ENCODE results near the gene NPM3. TPM values are rescaled to one million over a fixed set of nuclear protein-coding genes. Genes with fewer than 3 reads are reported as not detected.

Gene NPM3
- total and polyA plus RNA-seq, 12 donors: 14.7 to 51.5 (median 31.0) TPM

DNA sequence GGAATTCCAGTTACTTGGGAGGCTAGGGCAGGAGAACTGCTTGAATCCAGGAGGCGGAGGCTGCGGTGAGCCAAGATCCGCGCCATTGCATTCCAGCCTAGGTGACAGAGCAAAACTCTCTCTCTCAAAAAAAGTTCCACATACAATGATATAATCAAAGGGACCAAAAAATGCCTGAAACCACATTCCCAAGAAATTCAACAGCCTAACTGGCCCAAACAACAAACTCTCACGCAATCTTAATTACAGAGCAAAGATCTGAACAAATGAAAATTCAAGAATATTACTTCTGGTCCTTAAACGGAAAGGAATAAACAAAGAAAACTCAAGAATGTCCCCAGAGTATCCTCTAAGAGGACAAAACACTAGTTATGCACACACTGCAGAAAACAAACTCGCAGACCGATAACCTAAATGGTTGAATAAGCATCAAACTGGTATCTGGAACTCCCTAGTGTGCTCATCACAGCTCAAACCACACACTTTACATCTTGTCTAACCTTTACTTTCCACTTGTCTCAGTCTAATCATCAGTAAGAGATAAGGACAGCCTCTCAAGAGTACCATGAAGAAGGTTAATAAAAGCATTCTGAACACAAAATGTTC, 31.3 kb upstream of the NPM3 start:
- Histone ChIP-seq H3K27ac (peak overlapping the region in 2 of 5 donors; percentile 8 to 9), H3K4me1 (replicated peaks in 1 of 2) (peaks cover 25 to 71% of the 10 kb centered on the region in 2 donors), H3K9me3 (replicated peaks in 1 of 3) (no peaks in the 10 kb centered on the region), H3K36me3 (replicated peaks in 1 of 2) (peaks cover 0 to 21% of the 10 kb centered on the region in 2 donors), H3K4me3 (peak overlapping the region in 1 of 4 donors; percentile 92), H3K27me3 (no peaks in the 10 kb centered on the region)
- no peak for TF ChIP-seq POLR2A (IDR thresholded peaks at IDR 0.05)
- TF ChIP-seq, protein P1, sequence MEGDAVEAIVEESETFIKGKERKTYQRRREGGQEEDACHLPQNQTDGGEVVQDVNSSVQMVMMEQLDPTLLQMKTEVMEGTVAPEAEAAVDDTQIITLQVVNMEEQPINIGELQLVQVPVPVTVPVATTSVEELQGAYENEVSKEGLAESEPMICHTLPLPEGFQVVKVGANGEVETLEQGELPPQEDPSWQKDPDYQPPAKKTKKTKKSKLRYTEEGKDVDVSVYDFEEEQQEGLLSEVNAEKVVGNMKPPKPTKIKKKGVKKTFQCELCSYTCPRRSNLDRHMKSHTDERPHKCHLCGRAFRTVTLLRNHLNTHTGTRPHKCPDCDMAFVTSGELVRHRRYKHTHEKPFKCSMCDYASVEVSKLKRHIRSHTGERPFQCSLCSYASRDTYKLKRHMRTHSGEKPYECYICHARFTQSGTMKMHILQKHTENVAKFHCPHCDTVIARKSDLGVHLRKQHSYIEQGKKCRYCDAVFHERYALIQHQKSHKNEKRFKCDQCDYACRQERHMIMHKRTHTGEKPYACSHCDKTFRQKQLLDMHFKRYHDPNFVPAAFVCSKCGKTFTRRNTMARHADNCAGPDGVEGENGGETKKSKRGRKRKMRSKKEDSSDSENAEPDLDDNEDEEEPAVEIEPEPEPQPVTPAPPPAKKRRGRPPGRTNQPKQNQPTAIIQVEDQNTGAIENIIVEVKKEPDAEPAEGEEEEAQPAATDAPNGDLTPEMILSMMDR (IDR thresholded peaks at IDR 0.05): no peak
- peak in 1 of 7 donors; percentile 46 for DNase-seq
- intact Hi-C loops (cut with DNase I): loop anchor here in 1 of 2 donors (10.0 kb wide), 1 partner anchor 880 kb away; no protein-coding TSS in a partner anchor
- 71 to 77% (median 75%) methylated on average over 8 of the region's 8 CpGs for WGBS, 4 donors

DNA sequence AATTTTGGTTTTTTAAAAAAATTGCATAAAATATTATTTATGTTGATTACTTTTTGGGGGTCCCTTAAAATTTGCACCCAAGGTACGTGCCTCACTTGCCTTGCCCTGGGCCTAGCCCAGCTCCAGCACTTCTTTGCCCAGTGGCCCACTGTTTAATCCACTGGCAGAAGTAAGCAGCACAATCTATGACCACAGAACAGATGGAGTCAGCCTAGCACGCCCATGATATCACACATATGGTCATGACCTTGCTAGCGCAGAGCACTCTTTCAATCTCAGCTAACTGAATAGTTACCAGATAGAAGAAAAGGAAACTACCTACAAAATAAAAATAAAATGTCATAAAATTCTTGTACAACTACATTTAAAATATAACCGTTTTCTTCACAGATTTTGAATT, 29.4 kb upstream of the NPM3 start:
- no peaks in the 10 kb centered on the region for H3K9me3 ChIP-seq (replicated peaks in 1 of 3)
- intact Hi-C loops (cut with DNase I): loop anchor here in 1 of 2 donors (10.0 kb wide), 1 partner anchor 878 kb away; no protein-coding TSS in a partner anchor
- no peak for TF ChIP-seq POLR2A (IDR thresholded peaks at IDR 0.05)
- TF ChIP-seq, protein P1 (IDR thresholded peaks at IDR 0.05): no peak

DNA sequence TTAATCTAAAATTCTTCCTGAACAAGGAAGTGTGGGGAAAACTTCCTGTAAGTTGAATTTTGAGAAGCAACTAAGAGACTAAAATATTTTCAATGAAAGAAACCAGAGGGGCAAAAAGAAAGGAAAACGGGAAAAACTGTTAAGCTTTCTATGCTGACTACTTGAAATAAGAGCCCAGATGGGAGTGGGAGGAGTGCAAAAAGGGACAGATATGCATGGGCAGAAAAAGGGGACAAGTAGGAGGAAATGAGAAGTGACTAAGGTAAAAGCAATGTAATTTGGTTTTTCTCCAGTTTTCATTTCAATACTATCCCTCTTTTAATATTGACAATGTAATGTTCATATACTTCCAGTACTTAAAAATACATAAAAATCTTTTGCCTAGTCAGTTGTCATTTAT, 23.9 kb upstream of the NPM3 start:
- no peak for DNase-seq
- WGBS, 4 donors: 69 to 86% (median 77%) methylated on average over 1 of the region's 1 CpG
- H3K27me3 ChIP-seq: no peaks in the 10 kb centered on the region
- H3K9me3 ChIP-seq (replicated peaks in 1 of 3): no peaks in the 10 kb centered on the region
- intact Hi-C loops (cut with DNase I): no loop called here
- peaks cover 0 to 32% of the 10 kb centered on the region in 2 donors for H3K4me1 ChIP-seq (replicated peaks in 1 of 2)
- peaks cover 0 to 87% of the 10 kb centered on the region in 2 donors for H3K36me3 ChIP-seq (replicated peaks in 1 of 2)
- TF ChIP-seq POLR2A (IDR thresholded peaks at IDR 0.05): no peak
- TF ChIP-seq, protein P1 (IDR thresholded peaks at IDR 0.05): no peak
- H3K4me3 ChIP-seq: no peak overlapping the region
- no peak overlapping the region for H3K27ac ChIP-seq

More for the DNA sequence above, 29.4 kb upstream of the NPM3 start:
- peak overlapping the region in 2 of 5 donors; percentile 5 to 8 for H3K27ac ChIP-seq
- H3K27me3 ChIP-seq: no peaks in the 10 kb centered on the region
- DNase-seq: peak in 1 of 7 donors; percentile 51
- WGBS, 4 donors: 57 to 70% (median 67%) methylated on average over 4 of the region's 4 CpGs
- peaks cover 0 to 41% of the 10 kb centered on the region in 2 donors for H3K36me3 ChIP-seq (replicated peaks in 1 of 2)
- peaks cover 19 to 64% of the 10 kb centered on the region in 2 donors for H3K4me1 ChIP-seq (replicated peaks in 1 of 2)
- no peak overlapping the region for H3K4me3 ChIP-seq

DNA sequence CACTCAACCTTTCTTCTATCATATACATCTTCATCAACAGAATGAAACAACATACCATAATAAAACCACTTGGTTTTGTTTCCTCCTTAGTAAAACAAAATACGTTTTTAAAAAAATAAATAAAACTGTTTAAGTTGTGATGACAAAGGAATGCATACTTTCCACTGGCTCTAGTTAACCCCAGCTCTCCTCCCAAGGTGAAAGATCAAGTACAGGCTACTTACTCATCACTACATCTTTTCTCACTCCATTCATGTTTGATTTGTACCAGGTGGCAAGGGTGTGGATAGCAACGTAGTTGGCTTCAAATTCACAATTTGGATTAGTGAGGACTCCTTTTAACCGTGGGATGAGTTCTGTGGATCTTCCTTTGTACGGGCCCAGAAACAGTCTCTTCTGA, 20.3 kb upstream of the NPM3 start:
- no peaks in the 10 kb centered on the region for H3K9me3 ChIP-seq (replicated peaks in 1 of 3)
- no peak overlapping the region for H3K27ac ChIP-seq
- DNase-seq: no peak
- peaks cover 0 to 98% of the 10 kb centered on the region in 2 donors for H3K36me3 ChIP-seq (replicated peaks in 1 of 2)
- 71 to 87% (median 72%) methylated on average over 4 of the region's 4 CpGs for WGBS, 4 donors
- intact Hi-C loops (cut with DNase I): no loop called here
- H3K4me3 ChIP-seq: no peak overlapping the region
- TF ChIP-seq POLR2A (IDR thresholded peaks at IDR 0.05): no peak
- TF ChIP-seq, protein P1 (IDR thresholded peaks at IDR 0.05): no peak
- H3K4me1 ChIP-seq (replicated peaks in 1 of 2): peaks cover 0 to 5% of the 10 kb centered on the region in 2 donors
- no peaks in the 10 kb centered on the region for H3K27me3 ChIP-seq
